Measurements from ENCODE around the gene KRT20. TPM values are rescaled to one million over a fixed set of nuclear protein-coding genes. Genes with fewer than 3 reads are reported as not detected.

KRT20 gene
- total and polyA plus RNA-seq, 2 of the 8 experiments (the other 6 are each of a cell fraction or from before 2014, with no cell fraction given) = not detected

DNA sequence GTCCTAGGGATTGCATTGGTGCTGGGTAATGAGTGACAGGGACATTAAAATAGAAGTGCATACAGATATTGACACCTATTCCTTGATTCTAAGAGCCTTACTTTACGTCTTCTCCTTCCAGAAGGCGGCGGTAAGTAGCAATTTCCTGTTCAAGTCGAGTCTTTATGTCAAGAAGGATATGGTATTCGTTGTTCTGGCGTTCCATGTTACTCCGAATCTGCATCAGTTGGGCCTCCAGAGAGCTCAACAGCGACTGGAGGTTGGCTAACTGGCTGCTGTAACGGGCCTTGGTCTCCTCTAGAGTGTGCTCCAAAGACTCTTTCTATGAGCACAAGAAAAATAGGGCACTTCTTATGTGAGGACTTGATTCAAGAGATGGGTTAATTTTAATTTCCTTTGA is 7.0 kb downstream of the KRT20 start:
- no peaks in the 10 kb centered on the region for H3K36me3 ChIP-seq (ENCODE audit: control insufficient read depth in 2 of 4, insufficient read depth in 4 of 4, low read length in 3 of 4)
- FAIRE-seq (no peak), DNase-seq (ENCODE audit: low read depth in 1 of 2, low spot score in 2 of 2) (no peak)
- no peak overlapping the region for H3K4ac ChIP-seq (replicated peaks; ENCODE audit: insufficient read length, low read depth, low read length)
- WGBS, 2 experiments (ENCODE audit: extremely low coverage in 1 of 2, insufficient coverage in 1 of 2, insufficient read length in 1 of 2, insufficient replicate concordance in 2 of 2, low coverage in 1 of 2, low lambda C conversion rate in 2 of 2, missing lambda C conversion rate in 1 of 2) = 92% methylated on average over 9 of the region's 9 CpGs; no CpG with 5 or more reads in 1 of the 2 experiments
- no peak overlapping the region for H3K14ac ChIP-seq (ENCODE audit: insufficient read length)
- H3K23me2 ChIP-seq (ENCODE audit: low read depth, low read length) = no peaks in the 10 kb centered on the region
- TF ChIP-seq BACH1 (IDR thresholded peaks at IDR 0.05; ENCODE audit: low read length) (no peak), CBX8 (IDR thresholded peaks at IDR 0.05; ENCODE audit: borderline replicate concordance, low read depth, low read length) (no peak), TBP (IDR thresholded peaks at IDR 0.05; ENCODE audit: low read depth, low read length) (no peak), RXRA (IDR thresholded peaks at IDR 0.05; ENCODE audit: insufficient read depth, low read depth, low read length) (no peak), PHF8 (conservative IDR thresholded peaks at IDR 0.05; ENCODE audit: low read depth, low read length) (no peak), HDAC6 (IDR thresholded peaks at IDR 0.05; ENCODE audit: low read depth, low read length) (no peak)
- no peak overlapping the region for H4K91ac ChIP-seq (replicated peaks; ENCODE audit: insufficient read length, low read length)
- H2BK15ac ChIP-seq (ENCODE audit: low read length) = no peak overlapping the region
- no peaks in the 10 kb centered on the region for H3K79me2 ChIP-seq (ENCODE audit: control insufficient read depth in 1 of 2, insufficient read depth in 2 of 2, low read length in 2 of 2)
- H2BK5ac ChIP-seq (ENCODE audit: low read depth, low read length) = no peak overlapping the region
- POLR2A ChIA-PET (ENCODE audit: partially characterized antibody) = no interaction called here
- no peaks in the 10 kb centered on the region for H3K79me1 ChIP-seq (ENCODE audit: low read depth, low read length)
- no peak overlapping the region for H3K56ac ChIP-seq (replicated peaks; ENCODE audit: insufficient read length, low read depth, low read length)
- no peaks in the 10 kb centered on the region for H3K9me3 ChIP-seq (ENCODE audit: insufficient read depth in 2 of 2, low read depth in 1 of 2, low read length in 1 of 2)
- no peak overlapping the region for H3K23ac ChIP-seq (ENCODE audit: insufficient read length)
- no peaks in the 10 kb centered on the region for H4K20me1 ChIP-seq (replicated peaks in 1 of 2; ENCODE audit: control insufficient read depth in 1 of 2, insufficient read depth in 2 of 2, low read length in 2 of 2)
- no peak overlapping the region for H3K27ac ChIP-seq (ENCODE audit: low read depth, low read length)
- no peak overlapping the region for H2AFZ ChIP-seq (ENCODE audit: low read length)
- no peak overlapping the region for H4K8ac ChIP-seq (ENCODE audit: extremely low read depth, insufficient read depth, low read length)
- H2BK20ac ChIP-seq (ENCODE audit: low read length) = no peak overlapping the region
- no peak overlapping the region for H4K5ac ChIP-seq (ENCODE audit: insufficient read length, low read depth, low read length)
- H3K4me2 ChIP-seq (ENCODE audit: insufficient read depth in 1 of 2, low read depth in 2 of 2, low read length in 2 of 2) = no peak overlapping the region
- H3K4me3 ChIP-seq (ENCODE audit: extremely low read depth in 1 of 4, insufficient read depth in 2 of 4, low read depth in 3 of 4, low read length in 4 of 4) = no peak overlapping the region
- H2BK120ac ChIP-seq (replicated peaks; ENCODE audit: low read depth, low read length) = no peak overlapping the region
- no peaks in the 10 kb centered on the region for H3K27me3 ChIP-seq (replicated peaks in 1 of 4; ENCODE audit: control insufficient read depth in 3 of 4, extremely low read depth in 1 of 4, insufficient read depth in 3 of 4, low read length in 3 of 4)
- H3K4me1 ChIP-seq (replicated peaks in 1 of 4; ENCODE audit: control insufficient read depth in 3 of 4, insufficient read depth in 4 of 4, low read length in 3 of 4) = peaks cover 0 to 4% (median 0%) of the 10 kb centered on the region in 4 experiments; a peak in 3 of 7 replicates
- no peak overlapping the region for H2BK12ac ChIP-seq (ENCODE audit: low read depth, low read length)
- H3K18ac ChIP-seq (ENCODE audit: extremely low read depth, low read length) = no peak overlapping the region
- CTCF ChIA-PET (ENCODE audit: partially characterized antibody) = interaction anchor here (0.5 to 1.9 kb wide), 5 partner anchors 15 to 644 kb away, joined by 3 to 5 read pairs (median 4); no protein-coding TSS in a partner anchor
- H3K9ac ChIP-seq (replicated peaks in 1 of 4; ENCODE audit: extremely low read depth in 1 of 4, low read depth in 3 of 4, low read length in 3 of 4) = no peak overlapping the region
- H2AK5ac ChIP-seq (ENCODE audit: low read depth, low read length) = no peak overlapping the region
